HepG2 (cell line): ENCODE data around the gene FOXK2. TPM values are rescaled to one million over a fixed set of nuclear protein-coding genes. Genes with fewer than 3 reads are reported as not detected.
A peak's percentile ranks its signal among the peaks of the same experiment; 100 is the strongest.

Experiments used
- ATAC-seq: fragments of 200-7000 bp; cut with Tn5 transposase; 3 replicates; pipeline ENCODE4 v1.9.1; 2020; ENCODE audit warnings: mild to moderate bottlenecking, moderate library complexity
- BruUV-seq: library from RNA; stranded (reverse); fragments of 400-500 nt; replicated peaks from 2 replicates; lab custom pipeline; 2021; lab: Mats Ljungman, UMichigan
- CTCF ChIA-PET: fragments of 300-600 bp; formaldehyde crosslinking; extraction: SDS; loops from one replicate; lab custom pipeline; 2021; ENCODE audit warnings: low total read pairs, inconsistent platforms, low intra/inter-chr PET ratio; lab: Yijun Ruan, JAX
- POLR2A ChIA-PET: fragments of 350-600 bp; sonication (Branson Sonifier 250); formaldehyde crosslinking; loops from one replicate; lab custom pipeline; 2020; ENCODE audit warnings: antibody characterized with exemption, inconsistent platforms; lab: Yijun Ruan, JAX
- DNase-seq: peaks from one replicate; pipeline ENCODE4 v3.0.0-alpha.2; 2015; ENCODE audit warnings: low spot score
- FAIRE-seq: peaks from 3 replicates; lab custom pipeline; 2011; peaks lifted over from hg19 to GRCh38; lab: Jason Lieb, UNC
- H2AFZ ChIP-seq: one replicate; pipeline ENCODE4 v1.6.1; 2011; ENCODE audit warnings: low read length, inconsistent platforms
- H3K27ac ChIP-seq: fragments of 300-600 bp; 3 replicates; pipeline ENCODE4 v1.8.0; 2011; ENCODE audit warnings: mixed run types, mild to moderate bottlenecking, mixed read lengths, low read length, inconsistent platforms; ENCODE audit not compliant: insufficient read depth; ENCODE audit errors: extremely low read length
- H3K27me3 ChIP-seq, 2 experiments: fragments of 200-600 bp in 1 of 2; 2 replicates in 1 of 2; 3 replicates in 1 of 2; pipeline versions ENCODE4 v1.6.0 to v1.8.0; 2011; ENCODE audit warnings: low read length in 2 of 2, mild to moderate bottlenecking in 2 of 2, moderate library complexity in 2 of 2, inconsistent platforms in 1 of 2; ENCODE audit not compliant: insufficient read depth in 2 of 2, control insufficient read depth in 1 of 2
- H3K36me3 ChIP-seq, 2 experiments: fragments of 200-600 bp in 1 of 2; replicated peaks in 1 of 2; 2 replicates in 1 of 2; 3 replicates in 1 of 2; pipeline versions ENCODE4 v1.5.1 to v1.8.0; 2011; ENCODE audit warnings: low read length in 2 of 2, inconsistent platforms in 1 of 2; ENCODE audit not compliant: insufficient read depth in 2 of 2, control insufficient read depth in 1 of 2
- H3K4me1 ChIP-seq: 2 replicates; pipeline ENCODE4 v1.5.1; 2012; ENCODE audit warnings: low read length, inconsistent platforms; ENCODE audit not compliant: insufficient read depth
- H3K4me2 ChIP-seq: 2 replicates; pipeline ENCODE4 v1.6.0; 2011; ENCODE audit warnings: low read depth, low read length, inconsistent platforms
- H3K4me3 ChIP-seq, 3 experiments: fragments of 200-600 bp in 1 of 3; sonication (generic), shearing (Covaris generic) in 1 of 3; replicated peaks in 1 of 3; 2 replicates each; pipeline ENCODE4 v1.5.1; 2011 to 2016; ENCODE audit warnings: low read length in 3 of 3, inconsistent platforms in 2 of 3, low read depth in 2 of 3, mild to moderate bottlenecking in 2 of 3, control low read depth in 1 of 3, mixed read lengths in 1 of 3; ENCODE audit not compliant: insufficient read depth in 1 of 3
- H3K79me2 ChIP-seq: one replicate; pipeline ENCODE4 v1.6.1; 2011; ENCODE audit warnings: low read length, inconsistent platforms; ENCODE audit not compliant: insufficient read depth
- H3K9ac ChIP-seq: 2 replicates; pipeline ENCODE4 v1.6.0; 2011; ENCODE audit warnings: mild to moderate bottlenecking, low read depth, low read length, inconsistent platforms; ENCODE audit not compliant: insufficient read depth
- H3K9me3 ChIP-seq: 2 replicates; pipeline ENCODE4 v1.5.1; 2012; ENCODE audit warnings: mild to moderate bottlenecking, low read length
- H4K20me1 ChIP-seq: 2 replicates; pipeline ENCODE4 v1.6.0; 2011; ENCODE audit warnings: inconsistent platforms, mild to moderate bottlenecking, low read length, moderate library complexity; ENCODE audit not compliant: insufficient read depth
- ATM ChIP-seq: fragments of 450-650 bp; IDR thresholded peaks from 2 replicates; pipeline ENCODE4 v1.7.1; 2017; ENCODE audit warnings: mild to moderate bottlenecking, borderline replicate concordance
- FOXO4 ChIP-seq: sonication (generic); formaldehyde crosslinking; conservative IDR thresholded peaks from 2 replicates; pipeline ENCODE4 v1.8.1; 2023; ENCODE audit warnings: missing genetic modification reagents
- KDM5B ChIP-seq: sonication (generic); formaldehyde crosslinking; IDR thresholded peaks from 2 replicates; pipeline ENCODE4 v1.4.0; 2020; ENCODE audit warnings: missing genetic modification reagents, mild to moderate bottlenecking, borderline replicate concordance
- MXI1 ChIP-seq: IDR thresholded peaks from 3 replicates; pipeline ENCODE4 v1.6.1; 2012; ENCODE audit warnings: low read depth, low read length, inconsistent platforms, borderline replicate concordance
- NCOA1 ChIP-seq: sonication (generic); formaldehyde crosslinking; IDR thresholded peaks from 2 replicates; pipeline ENCODE4 v1.9.0; 2021; ENCODE audit warnings: missing genetic modification reagents
- NCOA5 ChIP-seq: sonication (generic); formaldehyde crosslinking; IDR thresholded peaks from 2 replicates; pipeline ENCODE4 v1.4.0; 2020; ENCODE audit warnings: missing genetic modification reagents
- NONO ChIP-seq, 2 experiments: fragments of 450-650 bp in 1 of 2; sonication (generic) in 1 of 2; formaldehyde crosslinking in 1 of 2; IDR thresholded peaks in 1 of 2; conservative IDR thresholded peaks in 1 of 2; 2 replicates each; pipeline versions ENCODE4 v1.6.1 to v1.8.0; 2017 to 2022; ENCODE audit warnings: mild to moderate bottlenecking in 1 of 2, missing genetic modification reagents in 1 of 2, moderate library complexity in 1 of 2
- POGZ ChIP-seq: sonication (generic); formaldehyde crosslinking; IDR thresholded peaks from 2 replicates; pipeline ENCODE4 v1.4.0; 2020; ENCODE audit warnings: mild to moderate bottlenecking, missing genetic modification reagents
- POLR2AphosphoS2 ChIP-seq: IDR thresholded peaks from 2 replicates; pipeline ENCODE4 v1.6.1; 2011; ENCODE audit warnings: low read depth, low read length, improper control_type of control experiment
- SP140L ChIP-seq: sonication (generic); formaldehyde crosslinking; IDR thresholded peaks from 2 replicates; pipeline ENCODE4 v1.4.0; 2020; ENCODE audit warnings: missing genetic modification reagents, borderline replicate concordance
- TRIM24 ChIP-seq: sonication (generic); formaldehyde crosslinking; IDR thresholded peaks from 2 replicates; pipeline ENCODE4 v1.8.0; 2022; ENCODE audit warnings: mild to moderate bottlenecking, missing genetic modification reagents
- YY1 ChIP-seq: IDR thresholded peaks from 2 replicates; pipeline ENCODE4 v1.6.1; 2011; ENCODE audit warnings: low read length, low read depth, moderate library complexity, mild to moderate bottlenecking; ENCODE audit not compliant: insufficient read depth, insufficient replicate concordance
- ZNF234 ChIP-seq: sonication (generic); formaldehyde crosslinking; conservative IDR thresholded peaks from 2 replicates; pipeline ENCODE4 v1.5.1; 2020; ENCODE audit warnings: mild to moderate bottlenecking, missing genetic modification reagents
- ZNF253 ChIP-seq: sonication (generic); formaldehyde crosslinking; IDR thresholded peaks from 2 replicates; pipeline ENCODE4 v1.8.0; 2022; ENCODE audit warnings: mild to moderate bottlenecking, missing genetic modification reagents, borderline replicate concordance
- ZNF678 ChIP-seq: sonication (generic); formaldehyde crosslinking; IDR thresholded peaks from 2 replicates; pipeline ENCODE4 v1.4.0; 2020; ENCODE audit warnings: mild to moderate bottlenecking, missing genetic modification reagents
- ZSCAN12 ChIP-seq: sonication (generic); formaldehyde crosslinking; IDR thresholded peaks from 2 replicates; pipeline ENCODE4 v1.9.0; 2021; ENCODE audit warnings: mild to moderate bottlenecking, missing genetic modification reagents
- WGBS: methylation state at CpG from one replicate; pipeline ENCODE4 v1.1.6; 2017; ENCODE audit warnings: low lambda C conversion rate; 5-methylcytosine and 5-hydroxymethylcytosine counted together
- in situ Hi-C: cut with HindIII; loops from 2 replicates; pipeline ENCODE4 v1.10.0; 2017; ENCODE audit warnings: low pct_unique_long_range_greater_than_20kb; ENCODE audit not compliant: extremely low pct_ligation_motif_present
- intact Hi-C: fragments of 100-400 bp; cut with micrococcal nuclease; formaldehyde crosslinking; loops from one replicate; pipeline ENCODE4 v1.10.0; 2022; ENCODE audit not compliant: unreplicated experiment
- polyA plus RNA-seq, 8 experiments: library from polyadenylated mRNA; depleted of rRNA in 3 of 8; stranded (reverse) in 7 of 8; unstranded in 1 of 8; fragments of >200 nt; fragmentation: Illumina TruSeq in 4 of 8; extraction: Trizol in 4 of 8; gene quantifications; 2 replicates each; pipeline versions ENCODE4 v1.2.1 to v1.2.3, GENCODE V29; 2011 to 2016; ENCODE audit warnings: low read depth in 4 of 8, missing spikeins in 1 of 8, mixed read lengths in 1 of 8; ENCODE audit not compliant: insufficient read depth in 1 of 8
- total RNA-seq, 5 experiments: library from RNA; depleted of rRNA; stranded (reverse); fragments of >200 nt; fragmentation: Illumina TruSeq; extraction: Trizol; gene quantifications; 2 replicates each; pipeline ENCODE4 v1.2.3, GENCODE V29; 2016; ENCODE audit warnings: low read depth in 1 of 5
- TF ChIP-seq, protein P1 (sequence below): sonication (generic); formaldehyde crosslinking; conservative IDR thresholded peaks from 2 replicates; pipeline ENCODE4 v1.5.0; 2020; ENCODE audit warnings: missing genetic modification reagents

Gene FOXK2
- total and polyA plus RNA-seq, 2 of the 13 experiments (the other 11 are each of a cell fraction or from before 2014, with no cell fraction given), result 67.1 to 67.2 TPM

DNA sequence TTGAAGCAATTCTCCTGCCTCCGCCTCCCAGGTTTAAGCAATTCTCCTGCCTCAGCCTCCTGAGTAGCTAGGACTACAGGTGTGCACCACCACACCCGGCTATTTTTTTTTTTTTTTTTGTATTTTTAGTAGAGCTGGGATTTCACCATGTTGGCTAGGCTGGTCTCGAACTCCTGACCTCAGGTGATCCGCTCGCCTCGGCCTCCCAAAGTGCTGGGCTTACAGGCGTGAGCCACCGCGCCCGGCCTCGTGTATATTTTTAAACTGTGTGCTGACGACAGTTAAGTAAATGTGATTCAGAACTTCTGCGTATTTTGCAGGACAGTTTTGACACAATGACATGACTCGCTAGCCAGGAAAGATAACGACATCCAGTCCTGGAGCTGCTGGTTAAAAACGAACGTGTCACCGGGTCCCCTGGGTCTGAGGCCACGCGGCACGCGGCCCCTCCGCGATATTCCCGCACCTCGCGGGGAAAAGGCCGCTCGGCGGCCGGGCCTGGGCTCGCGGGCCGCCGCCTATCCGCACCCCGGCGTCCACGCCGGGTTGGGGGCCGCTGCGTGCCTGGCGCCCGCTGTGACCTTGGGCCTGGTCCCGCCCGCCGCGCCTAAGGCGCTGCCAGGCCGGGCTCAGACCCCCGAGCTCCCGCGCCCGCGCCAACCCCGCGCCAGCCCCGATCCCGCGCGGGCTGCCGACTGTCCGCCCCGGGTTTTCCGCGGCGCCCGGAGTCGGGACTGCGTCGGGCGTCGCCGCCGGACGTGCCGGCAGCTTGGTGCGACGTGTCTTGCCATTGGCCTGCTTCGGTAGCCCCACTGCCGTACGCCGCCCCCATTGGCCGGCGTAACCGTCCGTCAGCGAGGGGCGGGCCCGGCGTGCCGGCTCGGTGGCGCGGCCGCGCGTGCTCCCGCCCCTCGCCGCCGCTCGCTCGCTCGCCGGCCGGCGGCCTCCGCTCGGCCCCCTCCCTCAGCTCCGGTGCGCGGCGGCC is at the start of gene FOXK2 (continued):
- 0 out of 2 replicates have a peak, but pooled peaks have one; percentile 30 for TF ChIP-seq ZNF678 (CRISPR knock-in tag)
- no peak for TF ChIP-seq NCOA5 (CRISPR knock-in tag)
- TF ChIP-seq, protein P1, sequence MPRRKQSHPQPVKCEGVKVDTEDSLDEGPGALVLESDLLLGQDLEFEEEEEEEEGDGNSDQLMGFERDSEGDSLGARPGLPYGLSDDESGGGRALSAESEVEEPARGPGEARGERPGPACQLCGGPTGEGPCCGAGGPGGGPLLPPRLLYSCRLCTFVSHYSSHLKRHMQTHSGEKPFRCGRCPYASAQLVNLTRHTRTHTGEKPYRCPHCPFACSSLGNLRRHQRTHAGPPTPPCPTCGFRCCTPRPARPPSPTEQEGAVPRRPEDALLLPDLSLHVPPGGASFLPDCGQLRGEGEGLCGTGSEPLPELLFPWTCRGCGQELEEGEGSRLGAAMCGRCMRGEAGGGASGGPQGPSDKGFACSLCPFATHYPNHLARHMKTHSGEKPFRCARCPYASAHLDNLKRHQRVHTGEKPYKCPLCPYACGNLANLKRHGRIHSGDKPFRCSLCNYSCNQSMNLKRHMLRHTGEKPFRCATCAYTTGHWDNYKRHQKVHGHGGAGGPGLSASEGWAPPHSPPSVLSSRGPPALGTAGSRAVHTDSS (CRISPR knock-in tag), result no peak
- no peak for TF ChIP-seq ATM
- no peak for TF ChIP-seq POLR2AphosphoS2
- TF ChIP-seq FOXO4 (CRISPR knock-in tag), result no peak
- TF ChIP-seq ZSCAN12 (CRISPR knock-in tag), result no peak

GRCh38 chr17:82470065-82470464 is 49.5 kb upstream of the FOXK2 start:
- 96% methylated on average over 7 of the region's 7 CpGs for WGBS
- no peaks in the 10 kb centered on the region for H3K4me1 ChIP-seq
- in situ Hi-C loops (no loop called here), intact Hi-C loops (no loop called here)
- H3K4me2 ChIP-seq, result no peak overlapping the region
- no peaks in the 10 kb centered on the region for H3K9me3 ChIP-seq
- peaks cover 22 to 65% of the 10 kb centered on the region in 2 experiments for H3K36me3 ChIP-seq
- no peak for FAIRE-seq
- no peak overlapping the region for H3K4me3 ChIP-seq
- DNase-seq, result no peak
- H3K79me2 ChIP-seq, result no peaks in the 10 kb centered on the region
- H3K27ac ChIP-seq, result no peak overlapping the region
- ATAC-seq, result no peak
- no TSS peak for BruUV-seq
- no peaks in the 10 kb centered on the region for H3K27me3 ChIP-seq
- no peak overlapping the region for H2AFZ ChIP-seq
- H4K20me1 ChIP-seq, result no peaks in the 10 kb centered on the region
- POLR2A ChIA-PET, result no interaction called here
- H3K9ac ChIP-seq, result no peak overlapping the region
- CTCF ChIA-PET, result no interaction called here
- TF ChIP-seq SP140L, result no peak
- no peak for TF ChIP-seq KDM5B
- no peak for TF ChIP-seq POGZ (CRISPR knock-in tag)
- TF ChIP-seq NCOA1, result no peak
- no peak for TF ChIP-seq YY1
- no peak for TF ChIP-seq TRIM24 (CRISPR knock-in tag)
- TF ChIP-seq MXI1, result no peak
- TF ChIP-seq NONO (IDR thresholded peaks at IDR 0.05), result no peak
- no peak for TF ChIP-seq NONO (CRISPR knock-in tag; conservative IDR thresholded peaks at IDR 0.05)
- TF ChIP-seq ZNF234, result no peak
- no peak for TF ChIP-seq ZNF253 (CRISPR knock-in tag)
